ENCODE data around the gene UVRAG.
A peak's percentile ranks its signal among the peaks of the same experiment; 100 is the strongest.

The UVRAG gene

GRCh38 chr11:75823946-75824345 lies 8.9 kb downstream of the UVRAG start:
- DNase-seq (ENCODE audit: extremely low read depth, insufficient read length), result no peak
- Histone ChIP-seq H3K36me3 (ENCODE audit: control insufficient read depth, insufficient read depth, low read length) (no peaks in the 10 kb centered on the region; the same call in none of the 2 replicates), H3K4me3 (replicated peaks; ENCODE audit: low read depth, low read length) (peak overlapping the region; percentile 25), H3K27me3 (replicated peaks; ENCODE audit: control insufficient read depth, insufficient read depth, low read length) (no peaks in the 10 kb centered on the region)
- no peak for TF ChIP-seq CTCF (IDR thresholded peaks at IDR 0.05; ENCODE audit: insufficient read depth, low read length, poor library complexity, severe bottlenecking)

- peaks cover 2% of the 10 kb centered on the region for H3K36me3 ChIP-seq (ENCODE audit: control insufficient read depth, insufficient read depth, low read length)
- no peaks in the 10 kb centered on the region for H3K27me3 ChIP-seq (replicated peaks; ENCODE audit: control insufficient read depth, insufficient read depth, low read length)
- no peak for DNase-seq (ENCODE audit: extremely low read depth, insufficient read length)
- TF ChIP-seq CTCF (IDR thresholded peaks at IDR 0.05; ENCODE audit: insufficient read depth, low read length, poor library complexity, severe bottlenecking), result no peak
- no peak overlapping the region for H3K4me3 ChIP-seq (replicated peaks; ENCODE audit: low read depth, low read length)
Observed at GRCh38 chr11:75826461-75827230, 11.6 kb downstream of the UVRAG start.

- Histone ChIP-seq H3K27me3 (replicated peaks; ENCODE audit: control insufficient read depth, insufficient read depth, low read length) (no peaks in the 10 kb centered on the region), H3K4me3 (replicated peaks; ENCODE audit: low read depth, low read length) (no peak overlapping the region), H3K36me3 (ENCODE audit: control insufficient read depth, insufficient read depth, low read length) (peaks cover 2% of the 10 kb centered on the region)
- TF ChIP-seq CTCF (IDR thresholded peaks at IDR 0.05; ENCODE audit: insufficient read depth, low read length, poor library complexity, severe bottlenecking), result no peak
- DNase-seq (ENCODE audit: extremely low read depth, insufficient read length), result no peak
Observed at GRCh38 chr11:75827562-75827961, 12.6 kb downstream of the UVRAG start.

GRCh38 chr11:75831915-75832502 lies 17.0 kb downstream of the UVRAG start:
- H3K4me3 ChIP-seq (replicated peaks; ENCODE audit: low read depth, low read length), result no peak overlapping the region
- TF ChIP-seq CTCF (IDR thresholded peaks at IDR 0.05; ENCODE audit: insufficient read depth, low read length, poor library complexity, severe bottlenecking), result no peak
- no peak for DNase-seq (ENCODE audit: extremely low read depth, insufficient read length)
- peaks cover 2% of the 10 kb centered on the region for H3K36me3 ChIP-seq (ENCODE audit: control insufficient read depth, insufficient read depth, low read length)
- no peaks in the 10 kb centered on the region for H3K27me3 ChIP-seq (replicated peaks; ENCODE audit: control insufficient read depth, insufficient read depth, low read length)

- no peak for DNase-seq (ENCODE audit: extremely low read depth, insufficient read length)
- TF ChIP-seq CTCF (IDR thresholded peaks at IDR 0.05; ENCODE audit: insufficient read depth, low read length, poor library complexity, severe bottlenecking), result no peak
- Histone ChIP-seq H3K36me3 (ENCODE audit: control insufficient read depth, insufficient read depth, low read length) (peaks cover 6% of the 10 kb centered on the region), H3K4me3 (replicated peaks; ENCODE audit: low read depth, low read length) (no peak overlapping the region), H3K27me3 (replicated peaks; ENCODE audit: control insufficient read depth, insufficient read depth, low read length) (no peaks in the 10 kb centered on the region)
Observed at GRCh38 chr11:75834728-75835127, 19.7 kb downstream of the UVRAG start.
